Left lung (tissue), 10 donors: ENCODE data around the gene NR3C2. TPM values are rescaled to one million over a fixed set of nuclear protein-coding genes. Genes with fewer than 3 reads are reported as not detected.
A peak's percentile ranks its signal among the peaks of the same experiment; 100 is the strongest.

Experiments used
- ATAC-seq: fragments of 200-7000 bp; cut with Tn5 transposase; one replicate; pipeline ENCODE4 v1.9.1; 2020; ENCODE audit warnings: moderate library complexity
- DNase-seq, 4 donors: peaks; one replicate each; pipeline ENCODE4 v3.0.0-alpha.2; 2013 to 2020
- H3K27ac ChIP-seq, 2 donors: fragments of 200-600 bp; sonication (generic) in 1 of 2; one replicate each; pipeline versions ENCODE4 v1.5.0 to v1.8.0; 2020 to 2021
- H3K27me3 ChIP-seq, 2 donors: fragments of 200-600 bp; sonication (generic) in 1 of 2; one replicate each; pipeline versions ENCODE4 v1.5.0 to v1.8.0; 2020 to 2021
- H3K36me3 ChIP-seq, 2 donors: fragments of 200-600 bp; sonication (generic) in 1 of 2; one replicate each; pipeline versions ENCODE4 v1.5.0 to v1.8.0; 2020 to 2021
- H3K4me1 ChIP-seq, 2 donors: fragments of 200-600 bp; one replicate each; pipeline ENCODE4 v1.8.0; 2021
- H3K4me3 ChIP-seq, 2 donors: fragments of 200-600 bp; sonication (generic) in 1 of 2; one replicate each; pipeline versions ENCODE4 v1.5.0 to v1.8.0; 2020 to 2021; ENCODE audit warnings: mild to moderate bottlenecking in 1 of 2
- H3K9me3 ChIP-seq, 2 donors: fragments of 200-600 bp; sonication (generic) in 1 of 2; one replicate each; pipeline versions ENCODE4 v1.5.0 to v1.8.0; 2020 to 2021
- CTCF ChIP-seq, 2 donors: fragments of 200-600 bp; sonication (generic) in 1 of 2; IDR thresholded peaks; one replicate each; pipeline versions ENCODE4 v1.5.0 to v1.8.0; 2021; ENCODE audit warnings: antibody characterized with exemption in 2 of 2
- intact Hi-C, 2 donors: fragments of 100-400 bp; cut with DNase I; formaldehyde crosslinking; loops; one replicate each; pipeline versions ENCODE4 v1.11.2 to v1.14.2; 2022
- polyA plus RNA-seq, 6 donors: library from polyadenylated mRNA; unstranded; fragments of 120-200 nt; gene quantifications; one replicate each; pipeline ENCODE4 v1.2.1, GENCODE V29; 2013; ENCODE audit not compliant: insufficient read length in 6 of 6
- total RNA-seq, 2 donors: library from RNA; stranded (reverse); fragmentation: NEBNext Ultra II Directional; extraction: Animal tissue kit (Norgen Biotek cat#: 25700); gene quantifications; one replicate each; pipeline ENCODE4 v1.2.1, GENCODE V29; 2021
- donor health status: DM: no; HTN: yes; CAD: no.
- donor health status: DM: no; HTN: no; CAD: no.

The NR3C2 gene
- total and polyA plus RNA-seq, 8 donors = 13.1 to 25.0 (median 17.0) TPM

GRCh38 chr4:148271166-148271565 is 171.0 kb downstream of the NR3C2 start:
- Histone ChIP-seq H3K27me3 (no peaks in the 10 kb centered on the region), H3K4me1 (no peaks in the 10 kb centered on the region), H3K36me3 (no peaks in the 10 kb centered on the region), H3K27ac (no peak overlapping the region), H3K9me3 (no peaks in the 10 kb centered on the region), H3K4me3 (no peak overlapping the region)
- ATAC-seq (no peak), DNase-seq (no peak)
- intact Hi-C loops = no loop called here
- TF ChIP-seq CTCF (IDR thresholded peaks at IDR 0.05) = no peak

GRCh38 chr4:148270630-148271029 is 171.6 kb downstream of the NR3C2 start:
- Histone ChIP-seq H3K9me3 (no peaks in the 10 kb centered on the region), H3K4me1 (no peaks in the 10 kb centered on the region), H3K4me3 (no peak overlapping the region), H3K27me3 (no peaks in the 10 kb centered on the region), H3K27ac (no peak overlapping the region), H3K36me3 (no peaks in the 10 kb centered on the region)
- no peak for TF ChIP-seq CTCF (IDR thresholded peaks at IDR 0.05)
- ATAC-seq (peak; percentile 65), DNase-seq (no peak)
- intact Hi-C loops = no loop called here

- H3K27me3 ChIP-seq = no peaks in the 10 kb centered on the region
- H3K4me1 ChIP-seq = no peaks in the 10 kb centered on the region
- ATAC-seq = no peak
- intact Hi-C loops = no loop called here
- TF ChIP-seq CTCF (IDR thresholded peaks at IDR 0.05) = no peak
- no peak overlapping the region for H3K4me3 ChIP-seq
- H3K36me3 ChIP-seq = no peaks in the 10 kb centered on the region
- no peak overlapping the region for H3K27ac ChIP-seq
- no peak for DNase-seq
- no peaks in the 10 kb centered on the region for H3K9me3 ChIP-seq
Measured at GRCh38 chr4:148268835-148269234, 173.4 kb downstream of the NR3C2 start.

- Histone ChIP-seq H3K9me3 (no peaks in the 10 kb centered on the region), H3K4me3 (no peak overlapping the region), H3K4me1 (no peaks in the 10 kb centered on the region), H3K36me3 (no peaks in the 10 kb centered on the region), H3K27ac (no peak overlapping the region), H3K27me3 (no peaks in the 10 kb centered on the region)
- no peak for TF ChIP-seq CTCF (IDR thresholded peaks at IDR 0.05)
- intact Hi-C loops = no loop called here
- DNase-seq (no peak), ATAC-seq (no peak)
Measured at GRCh38 chr4:148266921-148267320, 175.3 kb downstream of the NR3C2 start.

- Histone ChIP-seq H3K4me3 (no peak overlapping the region), H3K27me3 (no peaks in the 10 kb centered on the region), H3K4me1 (no peaks in the 10 kb centered on the region), H3K9me3 (no peaks in the 10 kb centered on the region), H3K36me3 (no peaks in the 10 kb centered on the region), H3K27ac (no peak overlapping the region)
- no peak for TF ChIP-seq CTCF (IDR thresholded peaks at IDR 0.05)
- ATAC-seq (no peak), DNase-seq (no peak)
- intact Hi-C loops = no loop called here
Measured at GRCh38 chr4:148266240-148266639, 176.0 kb downstream of the NR3C2 start.
